K562 (cell line): ENCODE data around the gene SRGAP3. TPM values are rescaled to one million over a fixed set of nuclear protein-coding genes. Genes with fewer than 3 reads are reported as not detected.
A peak's percentile ranks its signal among the peaks of the same experiment; 100 is the strongest.

Experiments
- ATAC-seq: fragments of 200-7000 bp; cut with Tn5 transposase; 3 replicates; pipeline ENCODE4 v1.9.1; 2020; ENCODE audit warnings: moderate library complexity
- BruUV-seq: library from RNA; stranded (reverse); fragments of 400-500 nt; replicated peaks from 2 replicates; lab custom pipeline; 2021; lab: Mats Ljungman, UMichigan
- CTCF ChIA-PET: fragments of 300-600 bp; formaldehyde crosslinking; extraction: SDS; loops from one replicate; lab custom pipeline; 2021; ENCODE audit warnings: low intra/inter-chr PET ratio; lab: Yijun Ruan, JAX
- POLR2A ChIA-PET: fragments of 300-600, 350-650 bp; sonication (Branson Sonifier 250); formaldehyde crosslinking; extraction: SDS; loops from one replicate; lab custom pipeline; 2021; ENCODE audit warnings: antibody characterized with exemption, inconsistent platforms; lab: Yijun Ruan, JAX
- DNase-seq, 4 experiments: peaks; one replicate each; pipeline versions ENCODE4 v3.0.0 to v3.0.0-alpha.2; 2011 to 2018; ENCODE audit warnings: low spot score in 3 of 4, mixed read lengths in 3 of 4; ENCODE audit errors: extremely low read depth in 1 of 4
- FAIRE-seq: peaks from 2 replicates; lab custom pipeline; 2011; peaks lifted over from hg19 to GRCh38; lab: Jason Lieb, UNC
- H2AFZ ChIP-seq: 2 replicates; pipeline ENCODE4 v1.6.0; 2011; ENCODE audit warnings: low read depth, low read length, control low read depth, inconsistent platforms
- H3K27ac ChIP-seq: fragments of 200-600 bp; 3 replicates; pipeline ENCODE4 v1.8.0; 2011; ENCODE audit warnings: low read depth, mild to moderate bottlenecking, control low read depth, inconsistent platforms, low read length, moderate library complexity, mixed read lengths; ENCODE audit errors: extremely low read depth
- H3K27me3 ChIP-seq, 2 experiments: fragments of 300-600 bp in 1 of 2; 2 replicates in 1 of 2; 3 replicates in 1 of 2; pipeline versions ENCODE4 v1.6.0 to v1.8.0; 2011; ENCODE audit warnings: inconsistent platforms in 2 of 2, low read length in 2 of 2, mild to moderate bottlenecking in 1 of 2, mixed read lengths in 1 of 2, moderate library complexity in 1 of 2; ENCODE audit not compliant: control insufficient read depth in 2 of 2, insufficient read depth in 2 of 2
- H3K36me3 ChIP-seq: fragments of 300-600 bp; 3 replicates; pipeline ENCODE4 v1.8.0; 2011; ENCODE audit warnings: mild to moderate bottlenecking, low read length, inconsistent platforms; ENCODE audit not compliant: control insufficient read depth, insufficient read depth
- H3K4me1 ChIP-seq, 2 experiments: fragments of 200-600 bp in 1 of 2; replicated peaks in 1 of 2; 2 replicates in 1 of 2; 3 replicates in 1 of 2; pipeline versions ENCODE4 v1.5.1 to v1.8.0; 2011; ENCODE audit warnings: inconsistent platforms in 2 of 2, low read length in 2 of 2, mild to moderate bottlenecking in 1 of 2, mixed read lengths in 1 of 2, moderate library complexity in 1 of 2; ENCODE audit not compliant: control insufficient read depth in 2 of 2, insufficient read depth in 2 of 2
- H3K4me2 ChIP-seq: 2 replicates; pipeline ENCODE4 v1.6.1; 2011; ENCODE audit warnings: low read length, control low read depth, inconsistent platforms, mixed read lengths; ENCODE audit not compliant: insufficient read depth
- H3K4me3 ChIP-seq: fragments of 200-600 bp; sonication (generic), shearing (Covaris generic); 2 replicates; pipeline ENCODE4 v1.5.1; 2016; ENCODE audit warnings: control low read depth, inconsistent platforms
- H3K79me2 ChIP-seq: fragments of 200-600 bp; 3 replicates; pipeline ENCODE4 v1.8.0; 2011; ENCODE audit warnings: low read length, inconsistent platforms; ENCODE audit not compliant: control insufficient read depth, insufficient read depth
- H3K9ac ChIP-seq, 2 experiments: 2 replicates each; pipeline versions ENCODE4 v1.6.0 to v1.6.1; 2011; ENCODE audit warnings: low read depth in 2 of 2, low read length in 2 of 2, control low read depth in 1 of 2, inconsistent platforms in 1 of 2, mild to moderate bottlenecking in 1 of 2, mixed read lengths in 1 of 2; ENCODE audit not compliant: insufficient read depth in 1 of 2
- H3K9me1 ChIP-seq: one replicate; pipeline ENCODE4 v1.6.0; 2011; ENCODE audit warnings: inconsistent platforms, mild to moderate bottlenecking, low read length, moderate library complexity; ENCODE audit not compliant: control insufficient read depth, insufficient read depth
- H3K9me3 ChIP-seq: replicated peaks from 2 replicates; pipeline ENCODE4 v1.5.1; 2011; ENCODE audit warnings: low read depth, low read length, inconsistent platforms; ENCODE audit not compliant: control insufficient read depth, insufficient read depth
- H4K20me1 ChIP-seq: replicated peaks from 2 replicates; pipeline ENCODE4 v1.6.1; 2011; ENCODE audit warnings: low read length, inconsistent platforms, mixed read lengths; ENCODE audit not compliant: control insufficient read depth, insufficient read depth
- CTBP1 ChIP-seq: fragments of 450-650 bp; IDR thresholded peaks from 2 replicates; pipeline ENCODE4 v1.6.1; 2016; ENCODE audit warnings: borderline replicate concordance
- GABPB2 ChIP-seq: fragments of 250-450 bp; sonication (Bioruptor Pico); conservative IDR thresholded peaks from 2 replicates; pipeline ENCODE4 v1.5.1; 2021; ENCODE audit warnings: mild to moderate bottlenecking
- NR4A1 ChIP-seq, 2 experiments: fragments of 250-450 bp in 1 of 2; fragments of 450-650 bp in 1 of 2; sonication (Bioruptor Pico) in 1 of 2; IDR thresholded peaks; 2 replicates each; pipeline versions ENCODE4 v1.4.0 to v1.6.1; 2016 to 2020; ENCODE audit warnings: mild to moderate bottlenecking in 2 of 2, missing compliant biosample characterization in 1 of 2, missing genetic modification characterization in 1 of 2, moderate library complexity in 1 of 2
- PHB ChIP-seq: fragments of 250-450 bp; sonication (Bioruptor Pico); IDR thresholded peaks from 2 replicates; pipeline ENCODE4 v1.5.0; 2021
- PHF21A ChIP-seq: fragments of 450-650 bp; IDR thresholded peaks from 2 replicates; pipeline ENCODE4 v1.6.1; 2017; ENCODE audit warnings: low read depth, borderline replicate concordance
- STAG1 ChIP-seq: sonication (generic); formaldehyde crosslinking; IDR thresholded peaks from 2 replicates; pipeline ENCODE4 v1.5.0; 2020; ENCODE audit warnings: missing genetic modification reagents, borderline replicate concordance
- WGBS: fragments of 100-300 bp; shearing (Covaris generic); methylation state at CpG from one replicate; pipeline ENCODE4 v1.1.6; 2016; ENCODE audit warnings: low coverage, mixed read lengths; ENCODE audit not compliant: insufficient coverage; ENCODE audit errors: missing lambda C conversion rate; 5-methylcytosine and 5-hydroxymethylcytosine counted together
- in situ Hi-C: fragments of 300-500 bp; cut with MboI; formaldehyde crosslinking; loops from 4 replicates; pipeline ENCODE4 v1.15.0; 2018; ENCODE audit warnings: inconsistent platforms, mixed read lengths
- intact Hi-C: fragments of 100-400 bp; cut with micrococcal nuclease; formaldehyde crosslinking; loops from 2 replicates; pipeline ENCODE4 v1.14.2; 2022
- polyA plus RNA-seq, 8 experiments: library from polyadenylated mRNA; depleted of rRNA in 4 of 8; stranded (reverse) in 5 of 8; unstranded in 3 of 8; fragments of >200 nt; fragmentation: Nextera tagmentation in 2 of 8; fragmentation: Illumina TruSeq in 1 of 8; extraction: Ambion mirVana in 2 of 8; extraction: Trizol in 1 of 8; gene quantifications; 2 replicates each; pipeline versions ENCODE4 v1.2.1 to v1.2.3, GENCODE V29; 2011 to 2014; ENCODE audit warnings: inconsistent platforms in 1 of 8, missing spikeins in 1 of 8
- total RNA-seq, 7 experiments: library from RNA; depleted of rRNA in 6 of 7; stranded (reverse); fragments of >200 nt in 6 of 7; fragmentation: Illumina TruSeq in 2 of 7; extraction: Trizol in 2 of 7; gene quantifications; 2 replicates each; pipeline versions ENCODE4 v1.2.1 to v1.2.3, GENCODE V29; 2011 to 2021; ENCODE audit warnings: low replicate concordance in 1 of 7

Gene SRGAP3
- total and polyA plus RNA-seq, 9 of the 15 experiments (the other 6 are each of a cell fraction or from before 2014, with no cell fraction given): 0.11 to 0.85 (median 0.35) TPM; not detected in 2

DNA sequence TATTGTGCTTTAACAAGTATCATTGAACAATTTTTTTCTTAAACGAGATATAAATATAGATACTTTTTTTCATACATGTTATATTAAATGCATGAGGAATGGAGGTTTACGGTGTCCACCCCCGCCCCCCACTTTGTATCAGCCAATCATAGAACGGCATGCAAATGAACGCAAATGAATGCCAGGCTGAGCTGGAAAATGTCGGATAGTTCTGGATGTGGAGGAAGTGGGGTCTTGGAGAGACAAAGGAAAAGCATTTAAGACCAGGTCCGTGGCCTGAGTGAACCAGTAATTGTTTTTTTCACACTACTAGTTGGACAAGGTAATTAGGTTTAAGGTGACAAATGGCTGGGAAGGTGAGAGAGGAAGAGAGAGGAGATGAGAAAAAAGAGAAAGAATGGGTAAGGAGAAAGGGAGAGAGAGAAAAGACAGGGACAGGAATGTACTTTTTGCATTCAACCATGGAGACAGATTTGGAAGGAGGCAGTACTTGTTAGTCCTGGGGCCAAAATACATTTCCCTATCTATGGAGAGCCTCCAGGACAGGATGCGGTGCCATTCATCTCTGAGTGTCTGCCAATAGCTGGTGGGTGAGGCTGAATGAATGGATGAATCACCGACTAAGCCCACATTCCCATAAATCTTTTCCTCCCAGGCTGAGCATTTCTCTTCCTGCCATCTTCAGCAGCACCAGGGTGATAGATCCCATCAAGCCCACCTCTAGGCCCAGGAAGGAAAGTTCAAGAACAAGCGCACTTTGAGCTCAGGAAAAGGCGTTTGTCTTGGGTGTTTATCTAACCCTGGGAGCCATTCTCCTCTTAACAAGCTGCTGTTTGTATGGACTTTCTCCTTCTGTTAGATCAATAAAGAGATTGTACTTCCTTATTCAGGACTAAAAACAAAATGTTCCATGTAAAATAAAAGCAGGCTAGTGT, 284.7 kb downstream of the SRGAP3 start:
- H3K27ac ChIP-seq: no peak overlapping the region
- peaks cover 3 to 19% of the 10 kb centered on the region in 2 experiments; a peak in 4 of 5 replicates for H3K4me1 ChIP-seq
- BruUV-seq: no TSS peak
- DNase-seq (no peak), ATAC-seq (no peak), FAIRE-seq (no peak)
- no peaks in the 10 kb centered on the region for H3K9me3 ChIP-seq
- CTCF ChIA-PET: no interaction called here
- no peaks in the 10 kb centered on the region; the same call in 1 of the 2 replicates for H4K20me1 ChIP-seq
- H2AFZ ChIP-seq: peak overlapping the region; percentile 91
- in situ Hi-C loops (no loop called here), intact Hi-C loops (loop anchor here (5.0 kb wide), 1 partner anchor 197 kb away; the partner anchor contains the start of gene OXTR)
- H3K9me1 ChIP-seq: no peaks in the 10 kb centered on the region
- H3K36me3 ChIP-seq: peaks cover 23% of the 10 kb centered on the region; the same call in 1 of the 3 replicates
- no peak overlapping the region for H3K9ac ChIP-seq
- TF ChIP-seq PHF21A (0 out of 2 replicates have a peak, but pooled peaks have one; percentile 8), STAG1 (CRISPR knock-in tag) (no peak), GABPB2 (CRISPR knock-in tag) (no peak), PHB (CRISPR knock-in tag) (no peak), CTBP1 (no peak), NR4A1 (CRISPR knock-in tag; IDR thresholded peaks at IDR 0.05) (no peak), NR4A1 (tag; IDR thresholded peaks at IDR 0.05) (no peak)
- 62% methylated on average over 11 of the region's 11 CpGs for WGBS
- H3K4me3 ChIP-seq: no peak overlapping the region
- H3K79me2 ChIP-seq: peaks cover 36% of the 10 kb centered on the region
- POLR2A ChIA-PET: interaction anchor here (0.5 kb wide), 1 partner anchor 610 kb away, joined by 3 read pairs; no protein-coding TSS in a partner anchor
- H3K4me2 ChIP-seq: no peak overlapping the region
- H3K27me3 ChIP-seq: peaks cover 3 to 14% of the 10 kb centered on the region in 2 experiments; a peak in 4 of 5 replicates
